GM19455 (cell line): ENCODE data around the gene SHMT1.
A peak's percentile ranks its signal among the peaks of the same experiment; 100 is the strongest.
"Not testable (repeated sequence)": the region's sequence is repeated elsewhere in the genome, so short reads cannot be mapped to it uniquely, and the experiment has no call there.

ENCODE experiments used
- ATAC-seq: cut with Tn5 transposase; IDR thresholded peaks from one replicate; pipeline ENCODE4 v1.9.1; 2021; ENCODE audit not compliant: unreplicated experiment

Gene SHMT1

GRCh38 chr17:18327556-18327955, 35.8 kb downstream of the SHMT1 start:
- ATAC-seq = no peak

DNA sequence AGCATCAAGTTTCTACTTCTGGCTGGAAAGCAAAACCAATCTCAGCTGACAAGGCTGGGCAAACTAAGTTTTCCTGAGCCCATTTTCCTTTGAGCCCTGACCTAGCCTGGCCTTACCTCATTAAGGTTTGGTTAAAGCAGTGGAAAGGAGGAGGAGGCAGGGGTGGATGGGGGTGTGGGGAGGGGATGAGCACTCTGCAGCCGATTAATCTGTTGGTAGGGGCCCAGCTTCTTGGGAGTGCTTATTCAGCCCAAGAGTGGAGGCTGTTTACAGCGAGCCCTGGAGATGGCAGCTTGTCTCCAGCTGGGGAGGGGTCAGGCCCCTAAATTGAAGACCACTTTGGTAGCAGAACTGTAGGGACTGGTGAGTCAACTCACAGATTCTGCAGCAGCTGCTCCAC, 36.3 kb downstream of the SHMT1 start:
- ATAC-seq = no peak

DNA sequence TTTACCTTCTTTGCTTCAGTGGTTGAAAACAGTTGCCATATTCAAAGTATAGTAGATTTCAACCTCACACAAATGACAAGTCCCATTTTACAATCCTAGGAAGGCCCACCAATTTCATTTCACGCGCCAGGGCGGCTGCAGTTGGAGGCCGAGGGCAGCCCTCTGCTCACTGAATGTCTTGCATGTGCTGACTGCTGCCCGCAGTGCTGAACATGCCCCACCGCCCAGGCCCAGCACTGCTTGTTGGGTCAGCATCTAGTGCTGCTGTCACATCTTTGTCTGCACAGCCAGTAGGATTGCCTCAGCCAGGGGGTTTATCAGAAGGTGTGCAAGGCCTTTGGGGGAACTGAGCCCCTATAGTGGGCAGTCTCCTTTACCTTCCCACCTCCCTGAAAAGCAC, 36.8 kb downstream of the SHMT1 start:
- no peak for ATAC-seq

DNA sequence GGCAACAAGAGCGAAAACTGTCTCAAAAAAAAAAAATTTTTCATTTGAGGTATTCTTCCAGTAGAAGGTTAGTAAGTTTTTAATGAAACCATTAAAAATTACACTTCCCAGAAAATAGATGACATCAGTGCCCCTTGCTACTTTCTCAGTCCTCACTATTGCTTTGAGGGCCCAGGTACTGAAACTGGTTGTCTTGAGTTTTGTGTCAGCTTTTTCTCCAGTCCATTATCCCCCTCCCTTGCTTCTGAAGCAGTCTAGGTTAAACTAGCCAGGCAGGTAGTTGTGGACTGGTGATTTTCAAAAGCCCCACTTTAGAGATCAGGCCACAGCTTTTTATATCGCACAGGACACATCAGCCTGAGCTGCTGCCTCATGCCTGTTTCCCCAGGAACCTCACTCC, 37.3 kb downstream of the SHMT1 start:
- ATAC-seq = no peak

DNA sequence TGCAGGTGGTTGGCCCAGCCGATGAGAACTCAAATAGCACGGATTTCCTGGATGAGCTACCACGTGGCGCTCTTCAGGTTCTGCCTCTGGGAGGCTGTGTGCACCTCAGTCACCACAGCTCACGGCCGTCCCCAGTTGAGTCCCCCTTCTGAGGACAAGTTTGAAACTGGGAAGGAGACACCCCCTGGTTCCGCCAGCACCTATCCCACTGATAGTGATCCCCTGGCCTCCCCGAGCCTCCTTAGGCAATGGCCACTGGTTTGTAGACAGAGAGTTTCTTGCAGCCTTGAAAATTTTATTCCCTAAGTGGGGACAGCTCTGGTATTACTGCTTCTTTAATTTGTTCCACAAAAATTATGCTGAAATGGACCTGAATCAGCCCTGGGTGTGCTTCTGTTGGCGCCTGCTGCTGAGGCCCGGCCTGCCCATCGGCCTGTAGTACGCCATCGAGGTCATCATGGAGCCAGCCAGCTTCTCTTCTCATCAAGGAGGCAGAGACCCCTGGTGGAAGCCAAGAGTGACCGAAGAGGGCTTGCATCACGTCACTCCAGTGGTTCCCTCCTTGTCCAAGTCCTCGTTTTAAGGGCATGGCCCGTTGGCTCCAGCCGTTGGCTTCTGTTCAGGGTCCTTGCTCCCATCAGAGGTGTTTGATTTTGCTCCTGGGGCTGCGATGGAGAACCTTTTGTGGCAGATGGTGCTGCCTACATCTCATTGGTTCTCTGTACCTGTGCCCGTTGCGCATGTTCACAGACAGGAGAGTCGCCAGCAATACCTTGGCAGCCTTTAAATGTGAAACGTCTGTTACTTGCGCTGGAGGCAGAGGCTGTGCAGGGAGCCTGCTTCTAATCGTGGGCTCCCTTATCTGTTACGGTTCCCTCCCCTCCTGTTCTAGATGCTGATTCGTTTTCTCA, 39.0 kb downstream of the SHMT1 start:
- ATAC-seq = no peak

DNA sequence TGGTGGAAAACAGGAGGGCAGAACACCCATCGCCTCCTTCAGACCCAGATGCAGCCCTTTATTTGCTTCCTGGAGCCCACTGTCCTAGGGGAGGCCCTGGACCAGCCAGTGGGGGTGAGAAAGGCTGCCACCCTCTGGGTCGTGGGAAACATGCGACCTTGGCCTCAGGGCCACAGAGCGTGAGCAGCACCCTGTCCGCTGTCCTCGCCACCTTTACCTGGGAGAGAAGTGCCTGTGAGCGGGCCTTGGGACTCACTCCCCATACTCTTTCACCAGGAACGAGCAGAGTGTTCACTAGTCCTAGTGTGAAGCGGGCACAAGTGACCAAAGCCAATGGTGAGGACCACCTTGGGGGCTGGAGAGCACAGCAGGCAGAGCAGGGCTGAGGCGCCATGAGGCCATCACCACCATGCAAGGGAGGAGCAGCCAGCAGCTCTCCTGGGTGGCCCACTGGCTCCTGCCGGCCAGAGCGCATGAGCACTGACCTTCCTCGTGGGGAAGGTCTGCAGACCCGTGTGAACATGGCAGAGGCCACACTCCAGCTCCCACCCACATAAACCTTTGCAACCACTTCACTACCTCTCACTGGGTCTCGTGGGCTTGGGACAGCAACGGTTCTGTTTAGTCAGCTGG, 39.7 kb downstream of the SHMT1 start:
- no peak for ATAC-seq

DNA sequence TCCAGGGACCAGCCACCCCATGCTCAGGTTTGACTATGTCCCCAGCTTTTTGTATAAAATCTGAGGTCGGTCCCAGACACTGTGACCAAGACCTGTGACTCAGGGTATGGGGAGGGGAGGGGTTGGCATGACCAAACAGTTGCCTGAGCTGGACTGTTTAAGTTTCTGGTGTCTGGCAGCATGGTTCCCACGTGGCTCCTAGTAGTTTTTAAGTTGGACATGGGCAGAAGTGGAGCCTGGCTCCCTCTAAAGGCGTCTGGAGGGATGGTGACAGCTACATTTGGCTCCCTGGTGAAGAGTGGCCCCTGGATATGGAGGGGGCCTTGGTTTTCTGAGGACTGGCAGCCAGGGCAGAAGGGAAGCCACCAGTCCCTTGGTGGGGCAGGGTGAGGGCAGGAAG, 40.3 kb downstream of the SHMT1 start:
- ATAC-seq = no peak

DNA sequence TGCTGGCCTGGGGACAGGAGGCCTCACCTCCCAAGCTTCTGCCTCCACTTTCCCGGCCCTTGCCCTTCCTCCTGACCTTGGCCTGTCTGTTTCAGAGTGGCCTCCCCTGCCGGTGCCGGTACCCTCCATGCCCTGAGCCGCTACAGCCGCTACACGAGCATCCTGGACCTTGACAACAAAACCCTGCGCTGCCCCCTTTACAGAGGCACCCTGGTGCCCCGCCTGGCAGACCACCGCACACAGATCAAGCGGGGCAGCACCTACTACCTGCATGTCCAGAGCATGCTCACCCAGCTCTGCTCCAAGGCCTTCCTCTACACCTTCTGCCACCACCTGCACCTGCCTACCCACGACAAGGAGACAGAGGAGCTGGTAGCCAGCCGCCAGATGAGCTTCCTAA, 40.8 kb downstream of the SHMT1 start:
- ATAC-seq = no peak

DNA sequence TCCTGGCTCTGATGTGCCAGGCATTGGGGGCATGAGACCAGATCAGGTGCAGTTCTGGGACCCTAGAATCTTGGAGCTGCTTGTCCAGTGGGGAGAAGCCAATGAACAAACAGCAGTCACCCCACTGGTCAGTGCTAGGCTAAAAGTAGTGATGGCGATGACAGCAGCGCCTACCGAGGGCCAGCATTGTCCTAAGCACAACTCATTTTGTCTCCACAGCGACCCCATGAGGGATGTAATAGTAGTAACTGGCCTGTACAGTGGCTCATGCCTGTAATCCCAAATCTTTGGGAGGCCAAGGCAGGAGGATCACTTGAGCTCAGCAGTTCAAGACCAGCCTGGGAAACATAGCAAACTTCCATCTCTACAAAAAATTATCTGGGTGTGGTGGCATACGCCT, 42.0 kb downstream of the SHMT1 start:
- ATAC-seq = no peak

DNA sequence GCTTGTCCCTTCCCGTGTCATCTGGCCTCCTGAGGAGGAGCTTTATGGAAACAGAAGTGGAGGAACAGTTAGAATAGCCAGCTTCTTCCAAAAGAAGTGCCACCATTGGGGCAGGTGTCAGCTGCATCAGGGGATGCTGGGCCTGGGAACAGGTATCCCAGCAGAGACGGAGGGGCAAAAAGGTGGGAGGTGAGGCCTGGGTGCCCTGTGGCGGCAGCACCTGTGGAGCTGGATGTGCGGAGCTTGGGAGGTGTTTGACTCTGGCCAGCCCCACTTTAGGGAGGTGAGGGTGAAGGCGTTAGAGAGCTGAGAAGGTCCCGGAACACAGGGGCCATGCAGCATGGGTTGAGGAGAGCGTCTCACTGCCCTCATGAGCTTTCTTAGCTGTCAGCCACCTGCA, 43.0 kb downstream of the SHMT1 start:
- ATAC-seq = no peak

GRCh38 chr17:18319604-18320256, 43.6 kb downstream of the SHMT1 start:
- no peak for ATAC-seq

- no peak for ATAC-seq
Observed at GRCh38 chr17:18318771-18319450, 44.4 kb downstream of the SHMT1 start.

DNA sequence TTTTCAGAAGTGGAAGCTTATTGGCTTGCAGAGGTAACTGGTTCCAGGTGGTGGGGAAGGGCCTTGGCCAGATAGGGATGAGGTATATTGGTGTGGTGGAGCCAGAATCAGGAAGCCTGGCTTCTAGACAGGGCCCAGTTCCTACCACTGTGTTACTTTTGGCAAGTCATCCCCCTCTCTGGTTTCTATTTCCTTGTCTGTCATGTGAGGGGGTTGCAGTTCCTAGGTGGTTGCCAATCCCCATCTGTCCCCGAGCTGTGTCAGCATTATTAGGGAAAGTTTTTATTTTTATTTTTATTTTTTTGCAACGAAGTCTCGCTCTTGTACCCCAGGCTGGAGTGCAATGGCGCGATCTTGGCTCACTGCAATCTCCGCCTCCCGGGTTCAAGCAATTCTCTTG, 45.2 kb downstream of the SHMT1 start:
- ATAC-seq = no peak

- ATAC-seq = no peak
Observed at GRCh38 chr17:18315961-18316360, 47.4 kb downstream of the SHMT1 start.

DNA sequence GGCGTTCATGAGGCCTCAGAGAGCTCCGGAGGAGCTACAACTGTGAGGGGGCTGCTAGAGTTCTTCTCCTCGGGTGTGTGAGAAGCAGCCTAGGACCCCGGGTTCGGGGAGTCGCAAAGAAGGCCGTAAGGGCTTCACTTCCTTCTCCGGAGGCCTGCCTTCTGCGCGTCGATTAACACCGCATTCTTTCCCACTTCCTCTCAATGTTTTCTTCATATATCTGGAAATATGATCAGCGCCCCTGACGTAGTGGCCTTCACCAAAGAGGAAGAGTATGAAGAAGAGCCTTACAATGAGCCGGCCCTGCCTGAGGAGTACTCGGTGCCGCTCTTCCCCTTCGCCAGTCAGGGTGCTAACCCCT, 47.8 kb downstream of the SHMT1 start:
- no peak for ATAC-seq

DNA sequence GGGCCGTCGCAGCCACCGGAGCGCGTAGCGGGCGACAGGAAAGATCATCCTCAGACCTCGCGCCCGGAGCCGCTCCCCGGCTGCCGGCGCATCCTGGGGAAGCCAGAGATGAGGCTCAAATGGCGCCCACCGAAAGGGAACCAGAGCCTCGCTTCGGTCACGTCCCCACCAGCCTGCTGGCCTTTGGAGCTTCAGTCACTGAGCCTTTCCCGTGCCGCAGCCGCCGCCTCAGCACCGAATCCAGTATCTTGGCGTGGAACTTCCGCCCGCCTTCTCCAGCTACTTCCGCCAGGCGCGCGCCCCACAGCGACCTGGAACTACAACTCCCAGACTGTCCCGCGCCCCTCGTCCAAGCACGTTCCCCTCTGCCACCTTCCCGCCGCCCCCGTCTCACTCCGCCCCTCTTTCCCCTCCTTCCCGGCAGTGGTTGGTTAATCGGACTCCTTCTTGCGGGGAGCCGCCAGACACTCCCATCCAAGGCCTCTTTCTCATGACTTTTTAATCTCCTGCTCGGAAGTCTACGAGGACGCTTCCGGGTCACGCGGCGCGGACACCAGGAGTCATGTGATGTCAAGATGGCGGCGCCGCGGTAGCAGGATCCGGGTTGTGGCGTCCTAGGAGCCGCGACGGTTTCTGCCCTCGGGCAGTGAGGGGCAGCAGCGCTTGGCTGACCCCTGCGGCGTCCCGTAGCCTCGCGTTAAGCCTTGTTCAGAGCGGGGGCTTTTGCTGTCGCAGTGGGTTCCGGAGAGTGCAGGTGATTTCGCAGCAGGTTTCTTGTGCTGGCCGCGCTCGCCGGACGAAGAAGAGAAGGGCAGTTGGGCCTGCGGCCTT, 48.4 kb downstream of the SHMT1 start, which contains the start of the genes SMCR8 and TOP3A:
Gene SMCR8, plus strand, starts transcription at position 563 of the 831 bp plus-strand sequence. CDS start 497 bp downstream, outside the sequence.
Gene TOP3A, minus strand, starts transcription at position 264 of the 831 bp plus-strand sequence. Its CDS starts 216 bp downstream, at position 48.
- ATAC-seq = peak; percentile 79

GRCh38 chr17:18314059-18314730, 49.2 kb downstream of the SHMT1 start:
- peak; percentile 28 for ATAC-seq

- no peak for ATAC-seq
Observed at GRCh38 chr17:18309202-18309601, 54.1 kb downstream of the SHMT1 start.

DNA sequence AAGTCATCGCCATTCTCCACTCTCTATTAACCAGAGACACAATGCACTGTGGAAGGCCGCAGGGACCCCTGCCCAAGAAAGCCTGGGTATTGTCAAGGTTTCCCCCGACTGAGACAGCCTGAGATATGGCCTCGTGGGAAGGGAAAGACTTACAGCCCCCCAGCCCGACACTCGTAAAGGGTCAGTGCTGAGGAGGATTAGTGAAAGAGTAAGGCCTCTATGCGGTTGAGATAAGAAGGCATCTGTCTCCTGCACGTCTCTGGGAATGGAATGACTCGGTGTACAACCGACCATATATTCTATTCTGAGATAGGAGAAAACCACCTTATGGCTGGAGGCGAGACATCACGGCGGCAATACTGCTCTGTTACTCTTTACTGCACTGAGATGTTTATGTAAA, 60.1 kb downstream of the SHMT1 start:
- ATAC-seq = not testable (repeated sequence)
